ENCODE results near the gene PNO1.

DNA sequence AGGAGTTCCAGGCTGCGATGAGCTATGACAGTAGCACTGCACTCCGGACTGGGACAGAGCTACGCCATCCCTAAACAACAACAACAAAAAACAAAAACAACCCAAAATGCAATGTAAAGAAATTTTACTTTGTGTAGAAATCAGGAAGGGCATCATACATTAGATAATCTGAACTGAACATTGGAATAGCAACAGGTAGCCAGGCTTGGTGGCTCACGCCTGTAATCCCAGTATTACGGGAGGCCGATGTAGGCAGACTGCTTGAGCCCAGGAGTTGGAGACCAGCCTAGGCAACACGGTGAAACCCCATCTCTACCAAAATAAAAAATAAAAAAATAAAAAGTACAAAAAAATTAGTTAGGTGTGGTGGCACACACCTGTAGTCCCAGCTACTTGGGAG is 2.1 kb upstream of the PNO1 start:
- TF ChIP-seq CTCF (IDR thresholded peaks at IDR 0.05) (no peak), POLR2A (IDR thresholded peaks at IDR 0.05) (no peak), POLR2AphosphoS5 (IDR thresholded peaks at IDR 0.05; ENCODE audit: insufficient read depth in 1 of 2, low read depth in 1 of 2) (no peak)
